Hematopoietic multipotent progenitor cell treated with erythropoietin and hydrocortisone succinate and interleukin-3 and kit ligand, for 4 days (in vitro differentiated cells): ENCODE results near the gene TOX2.

Experiments
- DNase-seq: peaks from one replicate; pipeline ENCODE4 v3.0.0-alpha.2; 2015

The TOX2 gene

DNA sequence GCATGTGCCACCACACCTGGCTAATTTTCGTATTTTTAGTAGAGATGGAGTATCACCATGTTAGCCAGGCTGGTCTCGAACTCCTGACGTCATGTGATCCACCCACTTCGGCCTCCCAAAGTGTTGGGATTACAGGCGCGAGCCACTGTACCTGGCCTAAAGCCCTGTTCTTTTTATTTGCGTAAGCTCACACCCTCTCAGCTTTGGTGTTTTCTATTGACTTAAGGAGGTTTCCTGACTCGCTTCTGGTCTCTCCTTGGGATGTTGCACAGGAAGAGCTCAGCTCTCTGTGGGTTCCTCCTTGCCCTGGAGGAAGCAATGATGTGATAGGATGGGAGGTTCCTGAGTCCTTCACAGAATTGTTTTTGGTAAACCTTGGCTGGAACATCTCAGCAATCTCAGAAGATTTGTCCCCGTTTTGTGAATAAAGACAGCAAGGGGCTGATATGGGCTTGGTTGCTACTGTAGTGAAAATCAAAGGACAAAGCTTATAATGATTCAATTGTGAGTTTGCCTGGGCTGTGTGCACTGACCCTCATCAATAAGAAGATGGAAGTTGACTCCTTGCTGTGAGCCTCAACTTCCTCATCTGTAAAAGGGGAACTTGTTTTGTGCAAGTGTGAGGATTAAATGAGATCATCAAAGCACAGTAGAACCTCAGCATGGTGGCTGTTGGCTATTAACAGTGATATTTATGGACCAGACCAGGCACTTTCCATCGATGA lies 27.0 kb downstream of the TOX2 start:
- DNase-seq, result peak; percentile 59

DNA sequence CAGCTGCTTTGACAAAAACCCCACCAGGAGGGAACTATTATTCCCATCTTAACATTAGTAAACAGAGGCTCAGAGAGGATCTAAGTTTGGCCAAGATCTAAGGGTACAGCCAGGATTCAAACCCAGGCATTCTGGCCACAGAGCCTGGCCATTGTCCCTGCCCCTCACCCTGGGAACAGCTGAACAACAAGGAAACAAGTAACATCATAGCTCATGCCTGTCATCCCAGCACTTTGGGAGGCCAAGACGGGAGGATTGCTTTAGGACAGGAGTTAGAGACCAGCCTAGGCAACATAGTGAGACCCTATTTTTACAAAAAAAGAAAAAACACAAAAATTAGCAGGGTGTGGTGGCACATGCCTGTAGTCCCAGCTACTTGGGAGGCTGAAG lies 27.5 kb downstream of the TOX2 start:
- DNase-seq, result no peak

DNA sequence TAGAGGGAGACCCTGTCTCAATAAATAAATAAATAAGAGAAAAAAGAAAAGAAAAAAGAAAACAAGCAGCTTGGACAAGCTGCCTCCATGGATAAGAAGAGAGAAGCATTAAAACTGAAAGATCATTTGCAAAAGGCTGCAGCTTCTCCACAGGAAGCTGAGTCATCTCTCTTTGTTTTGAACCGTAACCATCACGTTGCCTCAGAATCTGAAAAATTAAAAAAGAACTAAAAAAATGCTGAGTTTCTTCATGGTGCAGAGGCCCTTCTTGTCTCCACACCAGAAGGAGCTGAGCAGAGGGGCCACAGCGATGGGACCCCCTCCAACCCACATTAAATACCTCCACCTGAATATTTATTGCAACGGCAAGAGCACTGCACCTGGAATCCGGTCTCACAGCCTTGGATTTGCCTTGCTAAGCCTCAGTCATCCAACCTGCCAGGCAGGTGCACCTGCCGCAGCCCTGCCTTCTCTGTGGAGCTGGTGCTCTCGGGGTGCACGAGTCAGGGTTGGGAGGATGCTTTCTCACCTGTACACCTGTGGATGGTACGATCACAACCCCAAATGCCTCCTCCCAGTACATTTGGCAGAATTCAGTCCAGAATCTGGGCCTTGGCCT lies 28.1 kb downstream of the TOX2 start:
- peak; percentile 80 for DNase-seq

DNA sequence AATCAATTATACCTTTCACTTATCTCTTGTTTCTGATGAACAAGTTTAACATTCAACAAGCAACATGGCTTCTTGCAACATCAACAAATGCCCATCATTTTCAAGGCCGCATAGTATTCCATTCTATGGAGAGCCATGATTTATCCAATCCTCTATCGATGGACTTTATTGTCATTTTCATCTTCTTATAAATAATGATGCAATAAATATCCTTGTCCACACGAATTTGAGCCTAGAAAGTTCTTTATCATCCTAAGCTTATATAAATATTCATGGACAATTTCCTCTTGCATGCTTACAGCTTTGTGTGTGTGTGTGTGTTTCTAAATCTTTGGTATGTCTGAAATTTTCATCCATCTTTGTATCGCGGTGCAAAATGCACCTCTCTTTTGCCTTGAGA lies 29.1 kb downstream of the TOX2 start:
- no peak for DNase-seq

DNA sequence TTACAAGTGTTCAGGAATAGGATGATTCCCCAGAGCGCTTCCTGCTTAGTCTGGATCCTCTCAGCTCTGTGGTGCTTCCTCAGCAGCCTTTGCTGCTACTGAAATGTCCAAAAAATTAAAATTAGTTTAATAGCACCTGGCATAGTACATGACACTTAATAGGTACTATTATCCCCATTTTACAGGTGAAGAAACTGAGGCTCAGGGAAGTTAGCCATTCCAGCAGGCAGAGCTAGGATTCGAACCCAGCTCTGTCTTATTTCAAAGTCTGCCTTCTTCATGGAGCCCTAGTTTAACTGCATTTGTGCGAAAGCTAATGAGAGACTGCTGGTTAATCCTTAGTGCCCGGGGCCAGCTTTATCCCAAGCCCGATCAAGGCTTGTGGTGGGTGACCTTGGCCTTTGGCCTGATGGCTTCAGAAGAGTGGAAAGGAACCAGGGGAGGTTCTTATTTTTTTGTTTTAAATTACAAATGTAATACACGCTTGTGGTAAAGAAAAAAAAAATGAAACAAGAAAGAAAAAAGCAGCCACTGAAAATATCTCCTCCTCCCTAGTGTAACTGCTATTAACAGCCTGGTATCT lies 30.1 kb downstream of the TOX2 start:
- DNase-seq, result no peak

DNA sequence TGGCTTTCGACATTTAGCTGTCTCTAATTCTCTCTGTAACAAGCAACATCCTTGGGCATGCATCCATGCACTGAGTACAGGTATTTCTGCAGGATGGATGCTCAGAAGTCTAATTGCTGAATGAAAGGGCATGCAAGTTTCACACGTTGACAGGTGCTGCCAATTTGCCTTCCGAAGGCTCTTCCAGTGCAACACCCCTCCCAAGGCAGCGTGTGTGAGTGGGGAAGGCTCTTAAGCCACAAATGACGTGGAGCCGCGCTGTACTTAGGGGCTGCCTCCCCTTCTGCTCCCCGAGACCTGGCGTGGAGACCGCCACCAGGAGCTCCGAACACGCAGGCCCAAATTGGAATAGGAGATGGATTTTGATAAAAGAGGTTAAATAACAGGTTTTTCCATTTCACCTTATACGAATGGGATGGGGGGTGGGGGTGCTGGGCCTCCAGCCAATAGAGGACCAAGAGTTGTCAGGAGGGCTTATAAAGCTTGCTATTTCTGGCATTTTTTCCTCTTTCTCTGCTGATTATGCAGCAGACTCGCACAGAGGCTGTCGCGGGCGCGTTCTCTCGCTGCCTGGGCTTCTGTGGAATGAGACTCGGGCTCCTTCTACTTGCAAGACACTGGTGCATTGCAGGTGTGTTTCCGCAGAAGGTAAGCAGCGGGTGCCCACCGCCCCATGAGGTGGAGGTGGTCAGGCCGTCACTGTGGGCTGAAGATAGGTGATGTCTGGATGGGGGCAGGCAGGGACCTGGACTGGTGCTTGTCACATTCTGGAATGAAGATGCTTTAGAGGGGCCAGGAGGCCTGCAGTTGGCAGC lies 30.9 kb downstream of the TOX2 start:
- DNase-seq, result no peak

DNA sequence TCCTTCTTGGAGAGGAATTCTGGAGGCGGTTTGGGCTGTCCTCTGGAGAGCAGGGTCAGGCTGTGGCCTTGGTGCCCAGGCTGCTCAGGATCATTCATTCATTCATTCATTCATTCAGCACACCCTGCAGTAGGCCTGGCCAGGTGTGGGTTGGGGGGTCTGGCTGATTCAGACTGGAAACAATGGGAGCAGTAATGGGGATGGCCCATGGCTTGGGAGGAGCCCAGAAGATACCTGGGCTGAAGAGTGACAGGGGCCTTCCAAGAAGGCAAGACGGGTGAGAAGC lies 31.5 kb downstream of the TOX2 start:
- no peak for DNase-seq

DNA sequence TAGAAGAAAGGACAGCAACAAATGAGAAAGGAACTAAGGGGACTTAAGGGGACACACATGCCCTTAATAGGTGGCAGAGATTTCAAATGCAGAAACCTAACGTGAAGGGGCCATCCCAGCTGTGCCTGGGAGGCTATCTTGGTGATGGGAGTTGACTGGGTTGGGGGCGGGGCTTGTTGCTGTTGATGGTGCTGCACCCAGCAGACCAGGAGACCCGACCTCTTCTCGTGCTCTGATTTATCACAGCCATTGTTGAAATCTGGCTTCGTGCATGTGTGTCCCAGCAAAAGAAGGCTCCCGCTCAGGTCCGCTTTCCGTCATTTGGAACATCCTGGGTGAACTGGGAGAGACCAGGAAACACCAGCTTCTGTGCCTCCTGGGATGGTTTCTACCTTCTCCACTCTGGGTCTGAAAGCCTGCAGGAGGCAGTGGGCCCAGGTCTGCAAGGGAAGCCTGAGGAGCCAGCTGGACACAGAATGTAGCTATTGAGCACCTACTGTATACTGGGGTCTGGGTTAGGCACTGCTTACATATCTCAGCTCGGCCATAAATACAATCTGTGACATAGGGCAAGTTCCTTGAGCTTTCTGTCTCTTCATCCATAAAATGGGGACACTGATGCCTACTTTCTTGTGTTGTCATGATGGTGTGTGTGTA lies 32.1 kb downstream of the TOX2 start:
- DNase-seq, result no peak

DNA sequence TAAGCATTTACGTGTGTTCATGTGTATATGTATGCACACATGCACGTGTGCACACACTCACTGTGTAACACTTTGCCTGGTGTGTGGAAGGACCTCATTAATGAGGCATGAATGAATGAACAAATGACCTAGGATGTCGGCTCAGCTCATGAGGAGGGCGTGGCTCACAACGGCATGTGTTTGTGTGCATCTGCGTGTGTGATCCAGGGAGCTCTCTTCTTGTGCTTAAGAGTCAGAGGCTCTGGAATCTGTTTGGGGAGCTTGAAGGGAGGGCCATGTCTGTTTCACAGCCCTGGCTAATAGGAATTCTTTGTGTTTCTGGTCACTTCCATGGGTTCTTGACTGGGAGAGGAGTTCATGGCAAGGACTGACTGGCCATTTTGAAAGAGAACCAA lies 32.7 kb downstream of the TOX2 start:
- no peak for DNase-seq

DNA sequence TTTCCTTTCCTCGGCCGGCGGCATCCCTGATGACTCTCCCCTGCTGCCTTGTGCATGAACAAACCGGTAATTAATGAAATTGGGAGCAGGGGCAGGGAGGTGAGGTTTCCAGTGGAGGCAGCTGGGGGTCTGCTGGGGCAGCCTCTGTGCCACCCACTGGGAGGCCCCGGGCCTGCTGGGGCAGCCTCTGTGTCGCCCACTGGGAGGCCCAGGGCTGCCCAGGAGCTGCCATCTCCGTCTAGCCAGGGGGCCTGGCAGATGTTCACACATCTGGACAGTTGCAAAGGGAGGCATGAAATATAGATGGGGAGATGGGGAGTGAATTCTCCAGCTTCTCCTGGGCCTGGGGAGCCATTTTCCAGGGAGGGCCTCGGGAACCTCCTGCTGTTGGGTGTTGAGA lies 33.8 kb downstream of the TOX2 start:
- no peak for DNase-seq

DNA sequence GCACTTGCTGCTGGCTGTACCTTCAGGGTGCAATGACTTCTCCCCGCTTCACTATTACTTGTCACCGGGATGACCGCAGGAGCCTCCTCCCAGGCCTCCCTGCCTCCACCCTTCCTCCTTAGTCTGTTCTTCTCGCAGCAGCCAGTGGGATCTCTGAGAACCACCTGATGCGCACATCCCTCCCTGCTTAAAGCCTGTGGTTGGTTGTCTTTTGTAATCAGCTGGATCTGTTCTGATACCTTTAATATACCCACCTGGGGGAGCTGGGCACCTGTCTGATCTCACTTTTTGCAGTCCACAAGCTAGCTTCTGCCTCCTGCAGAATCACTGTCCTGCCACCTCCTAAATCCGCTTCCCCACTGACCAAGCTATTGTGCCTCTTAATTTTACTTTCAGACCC lies 34.6 kb downstream of the TOX2 start:
- no peak for DNase-seq

DNA sequence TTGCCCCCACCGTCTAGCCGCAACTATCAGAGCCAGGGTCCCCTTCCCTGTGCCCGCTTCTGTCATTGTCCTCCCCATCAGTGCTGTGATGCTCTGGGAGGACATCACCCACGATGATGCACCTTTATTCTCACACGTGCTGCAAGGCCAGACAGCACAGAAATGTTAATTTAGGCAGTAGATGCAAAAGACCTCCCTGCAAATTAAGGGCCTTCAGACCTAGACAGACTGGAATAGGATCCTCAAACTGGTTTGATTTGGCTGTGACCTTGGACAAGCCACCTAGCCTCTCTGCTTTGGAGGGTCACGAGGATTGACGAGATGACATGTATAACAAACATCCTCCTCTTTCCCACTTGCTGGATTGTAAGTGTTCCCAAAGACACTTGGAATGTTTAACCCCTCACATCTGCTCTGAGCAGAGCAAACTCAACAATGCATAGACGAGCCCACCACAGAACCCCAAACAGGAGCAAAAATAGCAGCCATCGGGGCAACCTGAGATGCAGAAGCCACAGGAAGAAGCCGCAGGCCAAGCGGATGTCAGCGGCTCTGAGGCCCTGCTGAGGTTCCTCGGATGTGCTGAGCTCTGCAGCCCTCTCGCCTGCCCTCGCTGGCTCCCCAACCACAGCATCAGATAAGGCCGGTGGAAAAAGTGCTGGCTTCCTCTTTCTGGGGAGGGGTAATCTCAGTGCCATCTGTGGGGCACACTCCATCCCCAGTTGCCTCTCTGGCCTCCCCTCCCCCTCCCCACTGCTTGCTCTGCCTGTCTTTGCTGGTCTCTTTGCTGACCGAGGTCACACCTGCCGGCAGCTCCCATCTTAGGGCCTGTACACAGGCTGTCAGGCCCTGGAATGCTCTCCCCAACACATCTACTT lies 35.3 kb downstream of the TOX2 start:
- DNase-seq, result peak; percentile 95

DNA sequence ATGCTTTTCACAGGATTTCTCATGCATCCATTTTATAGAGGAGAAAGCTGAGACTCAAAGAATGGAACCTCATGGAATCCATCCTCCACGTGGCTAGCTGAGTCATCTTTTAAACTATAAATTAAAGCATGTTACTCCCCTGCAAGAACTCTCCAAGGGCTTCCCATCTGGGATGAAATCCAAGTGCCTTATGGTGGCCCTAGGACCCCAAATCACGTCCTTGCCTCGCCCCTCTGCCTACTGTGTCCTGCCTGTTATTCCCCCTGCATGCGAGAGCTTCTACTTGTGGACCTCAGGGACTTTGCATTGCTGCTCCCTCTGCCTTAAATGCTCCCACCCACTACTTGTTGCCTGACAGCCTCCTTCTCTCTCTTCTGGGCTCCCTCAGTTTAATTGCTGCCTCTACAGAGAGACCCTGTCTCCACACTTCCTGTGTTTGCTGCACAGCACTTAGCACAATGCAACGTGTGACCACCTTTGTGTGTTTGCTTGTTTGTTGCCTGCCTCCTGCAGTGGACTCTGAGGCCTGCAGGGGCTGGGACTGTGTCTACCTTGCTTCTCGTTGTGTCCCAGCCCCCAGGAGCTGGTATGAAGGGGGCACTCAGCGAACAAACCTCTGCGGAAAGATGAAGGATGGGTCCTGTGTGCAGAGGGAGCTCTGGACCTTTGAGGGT lies 39.4 kb downstream of the TOX2 start:
- no peak for DNase-seq

DNA sequence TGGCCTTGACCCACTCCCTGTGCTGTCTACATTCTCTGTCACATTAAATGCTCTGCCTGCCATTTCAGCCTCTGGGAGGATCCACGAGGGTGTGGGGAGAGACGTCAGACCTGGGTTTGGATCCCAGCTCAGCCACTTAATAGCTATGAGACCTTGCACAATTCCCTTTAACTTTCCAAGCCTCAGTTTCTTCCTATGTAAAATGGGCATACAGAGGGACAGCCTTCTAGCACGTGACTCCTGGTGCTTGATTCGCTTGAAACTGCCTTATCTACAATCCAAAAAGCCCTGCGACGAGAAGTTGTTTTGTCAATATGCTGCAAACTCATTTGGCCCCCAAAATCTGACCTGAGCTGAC lies 40.0 kb downstream of the TOX2 start:
- no peak for DNase-seq

DNA sequence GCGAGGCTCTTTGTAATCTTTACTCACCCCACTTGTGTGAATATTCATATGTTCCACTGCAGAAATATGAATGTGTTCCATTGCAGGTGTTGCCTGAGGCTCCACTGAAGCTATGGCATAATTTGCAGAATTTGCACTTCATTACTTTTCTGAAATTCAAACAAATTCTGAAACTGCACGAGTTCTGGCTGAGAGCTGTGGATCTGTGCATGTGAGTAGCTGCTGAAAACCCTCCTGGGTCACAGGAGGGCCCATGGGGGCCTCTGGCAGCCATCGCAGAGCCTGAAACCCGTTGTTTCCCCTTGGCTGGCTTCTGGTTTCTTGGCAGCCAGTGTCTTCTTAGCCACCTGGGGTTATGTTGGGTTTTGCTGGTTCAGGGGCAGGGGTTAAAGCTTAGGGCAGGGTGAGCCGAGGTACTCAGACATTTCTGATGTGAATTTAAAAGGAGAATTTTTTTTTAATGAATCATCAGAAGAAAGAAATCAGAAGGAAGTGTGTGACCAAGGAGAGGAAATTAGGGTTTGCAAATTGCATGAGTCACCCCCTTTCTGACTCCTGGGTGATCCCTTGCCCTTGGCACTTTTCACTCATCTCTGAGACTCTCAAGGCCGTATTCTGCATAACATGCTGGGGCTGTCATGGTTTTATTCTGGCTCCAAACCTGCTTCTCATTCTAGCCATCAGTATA lies 40.6 kb downstream of the TOX2 start:
- peak; percentile 55 for DNase-seq

DNA sequence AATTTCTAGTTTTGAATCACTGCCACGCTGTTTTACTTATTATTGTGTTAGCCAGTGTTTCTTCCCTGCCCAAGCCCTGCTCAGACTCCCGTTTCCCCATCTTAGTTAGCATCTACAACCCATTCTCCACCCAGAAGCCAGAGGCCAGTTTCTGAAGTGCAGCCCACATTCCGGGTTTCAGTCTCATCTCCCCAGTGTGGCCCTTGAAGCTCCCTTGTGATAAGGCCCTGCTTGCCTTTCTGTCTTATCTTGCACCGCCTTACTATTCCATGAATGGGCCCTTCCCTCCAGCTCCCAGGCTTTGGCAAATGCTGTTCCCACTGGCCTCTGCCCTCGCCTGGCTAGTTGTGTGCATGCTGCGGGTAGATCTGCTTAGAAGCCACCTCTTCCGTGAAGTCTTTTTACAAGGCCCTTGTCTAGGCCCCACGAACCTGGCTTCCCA lies 41.1 kb downstream of the TOX2 start:
- DNase-seq, result no peak

DNA sequence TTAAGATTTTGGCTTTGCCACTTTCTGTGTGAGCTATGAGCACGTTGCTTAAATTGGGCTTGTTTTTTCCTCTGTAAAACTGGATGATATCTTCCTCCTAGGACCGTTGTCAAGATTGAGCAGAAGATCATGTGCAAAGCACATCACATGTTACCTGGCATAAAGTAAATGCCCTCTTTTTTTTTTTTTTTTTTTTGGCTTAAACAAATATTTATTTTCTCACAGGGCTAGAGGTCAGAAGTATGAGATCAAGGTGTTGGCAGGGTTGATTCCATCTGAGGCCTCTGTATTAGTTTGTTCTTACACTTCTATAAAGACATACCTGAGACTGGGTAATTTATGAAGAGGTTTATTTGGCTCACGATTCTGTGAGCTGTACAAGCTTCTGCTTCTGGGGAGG lies 42.7 kb downstream of the TOX2 start:
- DNase-seq, result no peak

DNA sequence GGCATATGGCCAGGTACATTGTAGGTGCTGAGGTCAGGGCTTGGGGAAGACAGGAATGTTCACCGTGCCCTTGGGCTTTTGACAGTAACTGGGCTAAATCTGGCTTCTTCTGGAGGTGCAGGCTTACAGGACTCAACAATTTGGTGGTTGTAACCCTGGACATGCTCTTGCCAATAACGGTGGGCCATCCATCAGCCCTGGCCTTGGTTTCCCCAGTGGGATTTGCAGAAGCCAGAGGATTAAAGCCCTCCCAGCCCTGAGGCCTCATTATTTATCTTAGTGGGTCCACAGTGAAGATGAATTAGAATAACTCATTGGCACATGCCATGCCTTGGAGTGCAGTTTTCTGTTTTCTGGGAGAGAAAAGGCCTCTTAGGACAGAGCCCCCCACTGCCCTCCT lies 44.0 kb downstream of the TOX2 start:
- no peak for DNase-seq

DNA sequence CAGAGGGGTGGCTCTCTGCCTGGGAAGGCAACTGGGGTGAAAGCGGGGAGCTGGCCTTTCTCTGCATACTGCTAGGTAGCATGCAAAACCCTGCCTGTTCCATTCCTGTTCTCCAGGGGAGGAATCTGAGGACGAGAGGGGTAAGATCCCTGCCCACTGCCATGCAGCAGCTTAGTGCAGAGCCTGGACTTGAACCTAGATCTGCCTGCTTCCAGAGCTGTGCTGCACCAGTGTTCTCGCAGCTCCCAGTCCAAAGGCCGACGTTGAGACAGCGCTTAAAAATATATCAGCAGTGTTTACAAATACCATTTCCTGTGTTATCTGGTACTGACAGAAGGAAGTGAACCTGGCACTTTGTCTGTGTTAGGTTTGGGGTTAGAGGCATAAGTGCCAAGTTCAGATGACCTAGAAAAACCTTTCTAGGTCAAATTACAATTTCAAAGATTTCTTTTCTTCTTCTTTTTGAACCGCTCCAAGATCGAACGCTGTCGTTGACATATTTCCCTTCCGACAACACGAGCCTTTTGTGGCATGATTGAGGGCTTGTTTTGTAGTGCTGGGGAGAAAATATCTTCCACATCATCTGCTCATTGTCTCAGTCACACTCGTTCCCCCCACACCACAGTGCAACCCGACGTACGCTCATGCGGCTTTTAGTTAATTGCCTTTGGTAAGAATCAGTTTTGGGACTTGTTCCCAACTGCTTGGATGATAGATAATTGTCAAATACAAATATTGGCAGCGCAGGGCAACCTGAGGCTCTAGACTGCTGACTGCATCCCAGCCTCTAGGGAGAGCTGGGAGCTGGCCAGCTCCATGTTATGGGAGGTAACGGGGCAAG lies 44.6 kb downstream of the TOX2 start:
- DNase-seq, result peak; percentile 81

DNA sequence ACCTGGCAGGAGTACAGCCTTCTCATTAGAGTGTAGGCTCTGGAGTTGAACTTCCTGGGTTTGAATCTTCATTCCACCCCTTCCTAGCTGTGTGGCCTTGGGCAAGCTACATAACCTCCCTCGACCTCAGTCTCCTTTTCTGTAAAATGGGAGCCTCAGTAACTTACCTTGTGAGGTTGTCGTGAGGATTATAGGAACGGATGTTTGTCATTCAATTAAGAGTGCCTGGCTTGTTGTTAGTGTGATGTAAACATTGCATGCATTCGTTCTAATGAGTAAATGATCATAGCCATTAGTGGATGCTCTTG lies 45.2 kb downstream of the TOX2 start:
- DNase-seq, result no peak

DNA sequence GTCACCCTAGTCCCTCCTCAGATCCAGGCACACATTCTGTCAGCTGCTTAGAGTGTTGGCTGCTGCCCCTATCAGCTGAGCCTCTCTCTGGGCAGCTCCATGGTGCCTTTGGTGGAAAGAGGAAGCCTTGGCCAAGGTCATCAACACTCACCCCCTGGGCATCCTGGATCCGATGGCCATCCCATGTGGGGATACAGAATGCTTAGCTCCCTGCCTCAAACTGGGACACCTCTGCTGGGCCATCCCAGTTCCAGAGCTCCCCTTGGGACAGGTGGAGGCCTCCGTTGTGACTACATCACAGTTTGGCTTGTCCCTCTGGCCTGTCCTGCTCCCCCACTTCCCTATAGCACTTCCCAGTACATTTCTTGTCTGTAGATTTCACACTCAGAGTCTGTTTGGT lies 45.6 kb downstream of the TOX2 start:
- DNase-seq, result no peak
